Measurements from ENCODE around the gene AANAT. TPM values are rescaled to one million over a fixed set of nuclear protein-coding genes. Genes with fewer than 3 reads are reported as not detected.

The AANAT gene
- polyA plus RNA-seq (2011; rRNA removed) (0.08 TPM in 1 of 2 replicates, not detected in the other), polyA plus RNA-seq (2017; fragmentation: RNase III; extraction: RNeasy Plus Mini Kit Qiagen cat#74134 plus additional on column Dnase treatment) (0.13 TPM in 1 of 3 replicates, not detected in the others), polyA minus RNA-seq (2011; rRNA and poly(A)+ RNA removed) (not detected in 2 replicates)
- polyA plus RNA-seq (2012; cell fraction: cytosol; rRNA removed): 0.21 and 0.26 TPM in 2 replicates
- 0.78 and 0.96 TPM in 2 replicates for polyA plus RNA-seq (2012; cell fraction: nucleus; rRNA removed)

DNA sequence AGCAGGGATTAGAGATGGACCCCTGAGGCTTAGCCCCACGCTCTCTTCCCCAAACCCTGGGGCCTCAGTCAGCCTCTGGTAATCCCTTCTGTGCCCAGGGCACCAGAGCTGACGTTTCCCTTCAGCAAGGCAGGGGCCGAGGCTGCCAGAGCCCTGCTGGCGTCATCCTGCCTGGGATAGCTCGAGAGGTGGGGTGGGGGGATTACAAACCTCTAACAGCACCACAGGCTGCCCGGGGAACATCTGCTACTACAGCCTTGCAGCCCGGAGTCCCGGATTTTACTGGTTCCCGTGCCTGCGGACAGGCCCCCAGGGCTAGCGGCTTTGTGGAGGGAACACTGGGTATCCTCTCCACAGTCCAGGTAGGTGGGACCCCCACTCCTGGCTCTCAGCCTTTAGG, at the start of gene AANAT:
Gene AANAT (plus strand): TSS at position 238 of the 400 bp plus-strand sequence. CDS start 1,144 bp downstream, outside the sequence.
- no peaks in the 10 kb centered on the region for H3K4me1 ChIP-seq
- no peak for DNase-seq (ENCODE audit: low read depth in 1 of 2, low spot score in 1 of 2)
- 91% methylated on average over 9 of the region's 11 CpGs for WGBS (ENCODE audit: missing lambda C conversion rate)
- H3K27ac ChIP-seq: no peak within 1 kb of the TSS
- no peak within 1 kb of the TSS for H3K4me2 ChIP-seq
- FAIRE-seq: no peak
- H3K9me3 ChIP-seq: no peaks in the 10 kb centered on the region
- CTCF ChIA-PET: interaction anchor here (0.6 to 64.5 kb wide), 14 partner anchors 5 to 1936 kb away, joined by 3 to 1994 read pairs (median 4); partner anchors contain the start of genes AANAT, RHBDF2 and UBE2O
- no peak for ATAC-seq
- no peak within 1 kb of the TSS for H3K4me3 ChIP-seq
- TF ChIP-seq KDM1A (IDR thresholded peaks at IDR 0.05; ENCODE audit: low read depth) (no peak), HOXB13 (CRISPR knock-in tag; IDR thresholded peaks at IDR 0.05; ENCODE audit: low read depth) (no peak), POLR2AphosphoS2 (conservative IDR thresholded peaks at IDR 0.05; ENCODE audit: low read length) (no peak), ZSCAN20 (CRISPR knock-in tag; IDR thresholded peaks at IDR 0.05) (no peak), EHMT2 (IDR thresholded peaks at IDR 0.05; ENCODE audit: low read depth) (no peak), HEYL (CRISPR knock-in tag; IDR thresholded peaks at IDR 0.05) (no peak), GATA3 (IDR thresholded peaks at IDR 0.05; ENCODE audit: borderline replicate concordance) (no peak), RARB (CRISPR knock-in tag; IDR thresholded peaks at IDR 0.05) (no peak), RNF2 (IDR thresholded peaks at IDR 0.05; ENCODE audit: borderline replicate concordance, low read depth) (no peak), SMC3 (IDR thresholded peaks at IDR 0.05) (no peak), ZC3H11A (IDR thresholded peaks at IDR 0.05) (no peak)
- TF ChIP-seq, protein P1, sequence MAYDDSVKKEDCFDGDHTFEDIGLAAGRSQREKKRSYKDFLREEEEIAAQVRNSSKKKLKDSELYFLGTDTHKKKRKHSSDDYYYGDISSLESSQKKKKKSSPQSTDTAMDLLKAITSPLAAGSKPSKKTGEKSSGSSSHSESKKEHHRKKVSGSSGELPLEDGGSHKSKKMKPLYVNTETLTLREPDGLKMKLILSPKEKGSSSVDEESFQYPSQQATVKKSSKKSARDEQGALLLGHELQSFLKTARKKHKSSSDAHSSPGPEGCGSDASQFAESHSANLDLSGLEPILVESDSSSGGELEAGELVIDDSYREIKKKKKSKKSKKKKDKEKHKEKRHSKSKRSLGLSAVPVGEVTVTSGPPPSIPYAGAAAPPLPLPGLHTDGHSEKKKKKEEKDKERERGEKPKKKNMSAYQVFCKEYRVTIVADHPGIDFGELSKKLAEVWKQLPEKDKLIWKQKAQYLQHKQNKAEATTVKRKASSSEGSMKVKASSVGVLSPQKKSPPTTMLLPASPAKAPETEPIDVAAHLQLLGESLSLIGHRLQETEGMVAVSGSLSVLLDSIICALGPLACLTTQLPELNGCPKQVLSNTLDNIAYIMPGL (CRISPR knock-in tag; IDR thresholded peaks at IDR 0.05; ENCODE audit: borderline replicate concordance): no peak
- TF ChIP-seq, protein P2, sequence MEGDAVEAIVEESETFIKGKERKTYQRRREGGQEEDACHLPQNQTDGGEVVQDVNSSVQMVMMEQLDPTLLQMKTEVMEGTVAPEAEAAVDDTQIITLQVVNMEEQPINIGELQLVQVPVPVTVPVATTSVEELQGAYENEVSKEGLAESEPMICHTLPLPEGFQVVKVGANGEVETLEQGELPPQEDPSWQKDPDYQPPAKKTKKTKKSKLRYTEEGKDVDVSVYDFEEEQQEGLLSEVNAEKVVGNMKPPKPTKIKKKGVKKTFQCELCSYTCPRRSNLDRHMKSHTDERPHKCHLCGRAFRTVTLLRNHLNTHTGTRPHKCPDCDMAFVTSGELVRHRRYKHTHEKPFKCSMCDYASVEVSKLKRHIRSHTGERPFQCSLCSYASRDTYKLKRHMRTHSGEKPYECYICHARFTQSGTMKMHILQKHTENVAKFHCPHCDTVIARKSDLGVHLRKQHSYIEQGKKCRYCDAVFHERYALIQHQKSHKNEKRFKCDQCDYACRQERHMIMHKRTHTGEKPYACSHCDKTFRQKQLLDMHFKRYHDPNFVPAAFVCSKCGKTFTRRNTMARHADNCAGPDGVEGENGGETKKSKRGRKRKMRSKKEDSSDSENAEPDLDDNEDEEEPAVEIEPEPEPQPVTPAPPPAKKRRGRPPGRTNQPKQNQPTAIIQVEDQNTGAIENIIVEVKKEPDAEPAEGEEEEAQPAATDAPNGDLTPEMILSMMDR (IDR thresholded peaks at IDR 0.05): no peak
- POLR2A ChIA-PET: no interaction called here

DNA sequence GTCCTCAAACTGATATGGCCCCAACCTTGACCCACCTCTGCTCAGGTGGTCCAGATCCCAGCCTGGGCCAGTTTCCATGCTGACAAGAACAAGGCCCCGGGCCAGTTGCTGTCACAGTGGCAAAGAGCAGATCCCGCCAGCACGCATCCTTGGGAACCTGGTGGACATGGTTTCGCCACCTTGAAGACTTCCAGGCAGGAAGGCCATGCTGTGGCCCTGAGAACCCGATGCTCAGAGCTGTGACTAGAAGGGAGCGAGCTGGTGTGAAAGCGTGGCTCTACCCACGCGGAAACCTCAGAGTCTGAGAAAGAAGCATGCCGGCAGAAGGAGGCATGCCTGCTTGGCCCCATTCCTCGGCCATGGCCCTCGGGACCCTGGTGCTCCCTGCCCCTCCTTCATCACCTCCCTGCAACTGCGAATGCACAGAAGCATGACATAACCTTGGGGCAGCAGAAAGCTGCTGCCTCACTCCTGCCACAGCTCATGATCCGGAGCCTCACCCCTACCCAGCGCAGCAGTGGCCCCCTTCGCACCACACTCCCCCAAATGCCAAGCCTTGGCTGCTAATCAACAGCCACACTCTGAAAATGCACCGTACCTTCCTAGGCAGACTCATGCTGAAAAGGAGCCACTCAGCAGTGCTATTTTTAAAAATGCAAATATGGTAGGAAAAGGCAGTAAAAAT, 47.7 kb upstream of the AANAT start:
- ATAC-seq (no peak), DNase-seq (ENCODE audit: low read depth in 1 of 2, low spot score in 1 of 2) (no peak), FAIRE-seq (no peak)
- CTCF ChIA-PET: interaction anchor here (0.5 to 42.5 kb wide), 4 partner anchors 26 to 104 kb away, joined by 3 to 1107 read pairs (median 550); partner anchors contain the start of genes AANAT, SPHK1 and UBE2O
- no peak overlapping the region for H3K27ac ChIP-seq
- no peak overlapping the region for H3K4me2 ChIP-seq
- 91% methylated on average over 17 of the region's 17 CpGs for WGBS (ENCODE audit: missing lambda C conversion rate)
- H3K9me3 ChIP-seq: no peaks in the 10 kb centered on the region
- no peak overlapping the region for H3K4me3 ChIP-seq
- POLR2A ChIA-PET: interaction anchor here (0.6 kb wide), 1 partner anchor 27 kb away, joined by 4 read pairs; no protein-coding TSS in a partner anchor
- no peaks in the 10 kb centered on the region for H3K4me1 ChIP-seq
- TF ChIP-seq, protein P3, sequence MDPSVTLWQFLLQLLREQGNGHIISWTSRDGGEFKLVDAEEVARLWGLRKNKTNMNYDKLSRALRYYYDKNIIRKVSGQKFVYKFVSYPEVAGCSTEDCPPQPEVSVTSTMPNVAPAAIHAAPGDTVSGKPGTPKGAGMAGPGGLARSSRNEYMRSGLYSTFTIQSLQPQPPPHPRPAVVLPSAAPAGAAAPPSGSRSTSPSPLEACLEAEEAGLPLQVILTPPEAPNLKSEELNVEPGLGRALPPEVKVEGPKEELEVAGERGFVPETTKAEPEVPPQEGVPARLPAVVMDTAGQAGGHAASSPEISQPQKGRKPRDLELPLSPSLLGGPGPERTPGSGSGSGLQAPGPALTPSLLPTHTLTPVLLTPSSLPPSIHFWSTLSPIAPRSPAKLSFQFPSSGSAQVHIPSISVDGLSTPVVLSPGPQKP (IDR thresholded peaks at IDR 0.05; ENCODE audit: low read depth, low read length): no peak
- TF ChIP-seq CHD2 (IDR thresholded peaks at IDR 0.05; ENCODE audit: low read length, partially characterized antibody) (no peak), RAD21 (conservative IDR thresholded peaks at IDR 0.05 in 1 of 2, IDR thresholded peaks at IDR 0.05 in 1 of 2) (no peak), MAZ (IDR thresholded peaks at IDR 0.05; ENCODE audit: borderline replicate concordance, low read depth, low read length) (no peak), CBX2 (IDR thresholded peaks at IDR 0.05; ENCODE audit: borderline replicate concordance, low read depth) (no peak), RNF2 (IDR thresholded peaks at IDR 0.05; ENCODE audit: borderline replicate concordance, low read depth) (no peak), MAFK (IDR thresholded peaks at IDR 0.05; ENCODE audit: partially characterized antibody) (no peak), TP53 (CRISPR knock-in tag; IDR thresholded peaks at IDR 0.05) (no peak), HOXB5 (CRISPR knock-in tag; IDR thresholded peaks at IDR 0.05) (no peak), ZSCAN20 (CRISPR knock-in tag; IDR thresholded peaks at IDR 0.05) (no peak), ESRRA (IDR thresholded peaks at IDR 0.05; ENCODE audit: borderline replicate concordance, low read length) (no peak), RCOR1 (IDR thresholded peaks at IDR 0.05; ENCODE audit: low read depth, low read length) (no peak), FOSB (CRISPR knock-in tag; IDR thresholded peaks at IDR 0.05) (no peak), POLR2AphosphoS2 (conservative IDR thresholded peaks at IDR 0.05; ENCODE audit: low read length) (no peak), NR3C1 (IDR thresholded peaks at IDR 0.05) (no peak)
- TF ChIP-seq, protein P4, sequence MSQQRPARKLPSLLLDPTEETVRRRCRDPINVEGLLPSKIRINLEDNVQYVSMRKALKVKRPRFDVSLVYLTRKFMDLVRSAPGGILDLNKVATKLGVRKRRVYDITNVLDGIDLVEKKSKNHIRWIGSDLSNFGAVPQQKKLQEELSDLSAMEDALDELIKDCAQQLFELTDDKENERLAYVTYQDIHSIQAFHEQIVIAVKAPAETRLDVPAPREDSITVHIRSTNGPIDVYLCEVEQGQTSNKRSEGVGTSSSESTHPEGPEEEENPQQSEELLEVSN (IDR thresholded peaks at IDR 0.05; ENCODE audit: borderline replicate concordance, low read depth): no peak
- TF ChIP-seq, protein P5, sequence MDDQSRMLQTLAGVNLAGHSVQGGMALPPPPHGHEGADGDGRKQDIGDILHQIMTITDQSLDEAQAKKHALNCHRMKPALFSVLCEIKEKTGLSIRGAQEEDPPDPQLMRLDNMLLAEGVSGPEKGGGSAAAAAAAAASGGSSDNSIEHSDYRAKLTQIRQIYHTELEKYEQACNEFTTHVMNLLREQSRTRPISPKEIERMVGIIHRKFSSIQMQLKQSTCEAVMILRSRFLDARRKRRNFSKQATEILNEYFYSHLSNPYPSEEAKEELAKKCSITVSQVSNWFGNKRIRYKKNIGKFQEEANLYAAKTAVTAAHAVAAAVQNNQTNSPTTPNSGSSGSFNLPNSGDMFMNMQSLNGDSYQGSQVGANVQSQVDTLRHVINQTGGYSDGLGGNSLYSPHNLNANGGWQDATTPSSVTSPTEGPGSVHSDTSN (IDR thresholded peaks at IDR 0.05): no peak
- TF ChIP-seq, protein P6, sequence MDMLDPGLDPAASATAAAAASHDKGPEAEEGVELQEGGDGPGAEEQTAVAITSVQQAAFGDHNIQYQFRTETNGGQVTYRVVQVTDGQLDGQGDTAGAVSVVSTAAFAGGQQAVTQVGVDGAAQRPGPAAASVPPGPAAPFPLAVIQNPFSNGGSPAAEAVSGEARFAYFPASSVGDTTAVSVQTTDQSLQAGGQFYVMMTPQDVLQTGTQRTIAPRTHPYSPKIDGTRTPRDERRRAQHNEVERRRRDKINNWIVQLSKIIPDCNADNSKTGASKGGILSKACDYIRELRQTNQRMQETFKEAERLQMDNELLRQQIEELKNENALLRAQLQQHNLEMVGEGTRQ (IDR thresholded peaks at IDR 0.05): no peak
